Nephron progenitor cell (in vitro differentiated cells): ENCODE measurements around the gene CDKL1.
"Not testable (repeated sequence)": the region's sequence is repeated elsewhere in the genome, so short reads cannot be mapped to it uniquely, and the experiment has no call there.

Experiments used
- DNase-seq: peaks from one replicate; pipeline ENCODE4 v3.0.0; 2021
- H3K27ac Mint-ChIP-seq: 2 replicates; pipeline ENCODE4 v1.8.0; 2021; ENCODE audit warnings: mild to moderate bottlenecking, moderate library complexity, mixed read lengths
- H3K27me3 Mint-ChIP-seq: 2 replicates; pipeline ENCODE4 v1.8.0; 2021; ENCODE audit warnings: mild to moderate bottlenecking, low read depth, mixed read lengths; ENCODE audit not compliant: poor library complexity
- H3K36me3 Mint-ChIP-seq: 2 replicates; pipeline ENCODE4 v1.8.0; 2021; ENCODE audit warnings: low read depth, mixed read lengths
- H3K4me1 Mint-ChIP-seq: 2 replicates; pipeline ENCODE4 v1.8.0; 2021; ENCODE audit warnings: mixed read lengths
- H3K4me3 Mint-ChIP-seq: 2 replicates; pipeline ENCODE4 v1.8.0; 2021; ENCODE audit warnings: mild to moderate bottlenecking, moderate library complexity, mixed read lengths
- H3K9me3 Mint-ChIP-seq: 2 replicates; pipeline ENCODE4 v1.8.0; 2021; ENCODE audit warnings: mild to moderate bottlenecking, moderate library complexity, mixed read lengths
- TF ChIP-seq, protein P1 (sequence below): fragments of 200-600 bp; sonication (generic); IDR thresholded peaks from 2 replicates; pipeline ENCODE4 v1.5.0; 2021; ENCODE audit warnings: antibody characterized with exemption

The CDKL1 gene

DNA sequence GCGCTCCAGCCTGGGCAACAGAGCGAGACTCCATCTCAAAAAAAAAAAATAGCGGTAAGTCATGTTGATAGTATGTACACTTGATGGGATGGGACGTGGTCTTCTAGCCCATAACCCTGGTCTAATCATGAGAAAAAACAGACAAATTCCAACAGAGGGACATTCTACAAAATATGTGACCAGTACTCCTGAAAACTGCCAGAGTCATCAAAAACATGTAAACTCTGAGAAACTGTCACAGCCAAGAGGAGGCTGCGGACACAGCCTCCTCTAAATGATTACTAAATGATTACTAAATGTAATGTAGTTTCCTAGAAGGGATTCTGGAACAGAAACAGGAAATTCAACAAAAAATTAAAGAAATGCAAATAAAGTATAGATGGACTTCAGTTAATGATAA, 20.9 kb downstream of the CDKL1 start:
- H3K27me3 Mint-ChIP-seq, result peaks cover 6% of the 10 kb centered on the region
- H3K36me3 Mint-ChIP-seq, result no peaks in the 10 kb centered on the region
- H3K4me1 Mint-ChIP-seq, result peaks cover 6% of the 10 kb centered on the region
- TF ChIP-seq, protein P1, sequence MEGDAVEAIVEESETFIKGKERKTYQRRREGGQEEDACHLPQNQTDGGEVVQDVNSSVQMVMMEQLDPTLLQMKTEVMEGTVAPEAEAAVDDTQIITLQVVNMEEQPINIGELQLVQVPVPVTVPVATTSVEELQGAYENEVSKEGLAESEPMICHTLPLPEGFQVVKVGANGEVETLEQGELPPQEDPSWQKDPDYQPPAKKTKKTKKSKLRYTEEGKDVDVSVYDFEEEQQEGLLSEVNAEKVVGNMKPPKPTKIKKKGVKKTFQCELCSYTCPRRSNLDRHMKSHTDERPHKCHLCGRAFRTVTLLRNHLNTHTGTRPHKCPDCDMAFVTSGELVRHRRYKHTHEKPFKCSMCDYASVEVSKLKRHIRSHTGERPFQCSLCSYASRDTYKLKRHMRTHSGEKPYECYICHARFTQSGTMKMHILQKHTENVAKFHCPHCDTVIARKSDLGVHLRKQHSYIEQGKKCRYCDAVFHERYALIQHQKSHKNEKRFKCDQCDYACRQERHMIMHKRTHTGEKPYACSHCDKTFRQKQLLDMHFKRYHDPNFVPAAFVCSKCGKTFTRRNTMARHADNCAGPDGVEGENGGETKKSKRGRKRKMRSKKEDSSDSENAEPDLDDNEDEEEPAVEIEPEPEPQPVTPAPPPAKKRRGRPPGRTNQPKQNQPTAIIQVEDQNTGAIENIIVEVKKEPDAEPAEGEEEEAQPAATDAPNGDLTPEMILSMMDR, result no peak
- no peak for DNase-seq
- H3K4me3 Mint-ChIP-seq, result no peak overlapping the region
- peaks cover 3% of the 10 kb centered on the region for H3K9me3 Mint-ChIP-seq
- H3K27ac Mint-ChIP-seq, result no peak overlapping the region

- TF ChIP-seq, protein P1, result no peak
- no peak for DNase-seq
- Mint-ChIP-seq H3K4me3 (no peak overlapping the region), H3K4me1 (peaks cover 6% of the 10 kb centered on the region), H3K27me3 (peaks cover 6% of the 10 kb centered on the region), H3K27ac (no peak overlapping the region), H3K9me3 (peaks cover 9% of the 10 kb centered on the region), H3K36me3 (no peaks in the 10 kb centered on the region)
These were observed 22.7 kb downstream of the CDKL1 start for GRCh38 chr14:50373959-50374358.

- Mint-ChIP-seq H3K4me1 (peaks cover 6% of the 10 kb centered on the region), H3K27me3 (peaks cover 3% of the 10 kb centered on the region), H3K9me3 (peaks cover 9% of the 10 kb centered on the region), H3K36me3 (no peaks in the 10 kb centered on the region), H3K27ac (no peak overlapping the region), H3K4me3 (no peak overlapping the region)
- DNase-seq, result no peak
- TF ChIP-seq, protein P1, result no peak
These were observed 25.1 kb downstream of the CDKL1 start for GRCh38 chr14:50371546-50371945.

- H3K27me3 Mint-ChIP-seq, result no peaks in the 10 kb centered on the region
- H3K9me3 Mint-ChIP-seq, result peaks cover 9% of the 10 kb centered on the region
- no peak overlapping the region for H3K4me3 Mint-ChIP-seq
- H3K36me3 Mint-ChIP-seq, result no peaks in the 10 kb centered on the region
- peaks cover 18% of the 10 kb centered on the region for H3K4me1 Mint-ChIP-seq
- TF ChIP-seq, protein P1, result no peak
- peak overlapping the region; percentile 7 for H3K27ac Mint-ChIP-seq
- DNase-seq, result no peak
These were observed 30.1 kb downstream of the CDKL1 start for GRCh38 chr14:50366589-50366988.

GRCh38 chr14:50366115-50366514, 30.6 kb downstream of the CDKL1 start:
- H3K4me3 Mint-ChIP-seq, result no peak overlapping the region
- H3K9me3 Mint-ChIP-seq, result peaks cover 9% of the 10 kb centered on the region
- no peaks in the 10 kb centered on the region for H3K27me3 Mint-ChIP-seq
- TF ChIP-seq, protein P1, result no peak
- H3K4me1 Mint-ChIP-seq, result peaks cover 18% of the 10 kb centered on the region
- H3K36me3 Mint-ChIP-seq, result no peaks in the 10 kb centered on the region
- DNase-seq, result no peak
- no peak overlapping the region for H3K27ac Mint-ChIP-seq

DNA sequence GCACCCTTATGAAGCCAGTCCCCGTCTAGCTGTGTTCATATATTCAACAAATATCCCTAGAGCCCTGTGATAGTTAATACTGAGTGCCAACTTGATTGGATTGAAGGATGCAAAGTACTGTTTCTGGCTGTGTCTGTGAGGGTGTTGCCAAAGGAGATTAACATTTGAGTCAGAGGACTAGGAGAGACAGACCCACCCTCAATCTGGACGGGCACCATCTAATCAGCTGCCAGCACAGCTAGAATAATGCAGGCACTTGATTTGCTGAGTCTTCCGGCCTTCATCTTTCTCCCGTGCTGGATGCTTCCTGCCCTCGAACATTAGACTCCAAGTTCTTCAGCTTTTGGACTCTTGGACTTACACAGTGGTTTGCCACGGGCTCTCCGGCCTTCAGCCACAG, 31.1 kb downstream of the CDKL1 start:
- not testable (repeated sequence) for H3K27me3 Mint-ChIP-seq, DNase-seq, H3K4me3 Mint-ChIP-seq, H3K36me3 Mint-ChIP-seq, H3K27ac Mint-ChIP-seq, H3K9me3 Mint-ChIP-seq
- peaks cover 18% of the 10 kb centered on the region for H3K4me1 Mint-ChIP-seq
